Choroid plexus epithelial cell (primary cell): Measurements from ENCODE around the gene PRICKLE1.

ENCODE experiments used
- DNase-seq: peaks from one replicate; pipeline ENCODE4 v3.0.0-alpha.2; 2010; ENCODE audit warnings: low read depth
- H3K4me3 ChIP-seq: 2 replicates; pipeline ENCODE4 v1.5.1; 2011; ENCODE audit warnings: low read depth, mild to moderate bottlenecking, control low read depth, low read length, moderate library complexity
- TF ChIP-seq, protein P1 (sequence below): conservative IDR thresholded peaks from 2 replicates; pipeline ENCODE4 v1.5.1; 2011; ENCODE audit warnings: low read depth, mild to moderate bottlenecking, control low read depth, inconsistent platforms, low read length, moderate library complexity

The PRICKLE1 gene

DNA sequence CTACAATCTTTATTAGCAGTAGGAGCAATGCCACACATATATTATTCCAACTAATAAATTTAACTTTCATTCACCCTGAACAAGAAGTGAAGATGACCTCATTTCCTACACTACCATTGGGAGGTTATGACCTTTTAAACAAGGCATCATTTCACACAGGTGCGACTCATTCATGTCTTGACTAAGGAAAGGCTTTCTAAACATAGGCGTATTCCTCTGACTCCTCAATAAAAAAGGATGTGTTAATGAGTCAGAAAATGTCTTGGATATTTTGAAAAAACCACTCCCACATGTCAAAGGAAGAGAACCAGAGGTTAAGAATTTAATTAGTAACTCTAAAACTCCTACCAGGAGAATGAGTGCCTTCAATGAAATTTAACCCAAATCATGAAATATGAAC, 115.2 kb downstream of the PRICKLE1 start:
- no peak overlapping the region for H3K4me3 ChIP-seq
- peak; percentile 22 for DNase-seq

DNA sequence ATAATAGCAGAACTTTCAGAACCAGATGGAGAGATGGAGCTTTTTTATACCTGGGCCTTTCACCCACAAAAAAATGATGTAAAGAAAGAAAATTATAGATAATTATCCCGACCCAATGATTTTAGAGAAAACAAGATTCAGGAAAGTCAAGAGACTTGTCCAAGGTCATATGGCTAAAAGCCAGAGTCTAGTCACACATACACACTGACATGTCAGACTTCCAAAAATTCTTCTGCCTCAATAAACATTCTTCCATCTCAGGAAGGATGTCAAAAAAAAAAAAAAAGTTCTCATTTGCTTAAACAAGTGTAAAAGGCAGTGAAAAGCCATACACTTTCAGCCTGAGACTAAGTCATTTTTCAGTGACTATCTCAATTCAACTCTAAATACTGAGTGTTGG, 116.0 kb downstream of the PRICKLE1 start:
- H3K4me3 ChIP-seq = no peak overlapping the region
- no peak for DNase-seq
- TF ChIP-seq, protein P1, sequence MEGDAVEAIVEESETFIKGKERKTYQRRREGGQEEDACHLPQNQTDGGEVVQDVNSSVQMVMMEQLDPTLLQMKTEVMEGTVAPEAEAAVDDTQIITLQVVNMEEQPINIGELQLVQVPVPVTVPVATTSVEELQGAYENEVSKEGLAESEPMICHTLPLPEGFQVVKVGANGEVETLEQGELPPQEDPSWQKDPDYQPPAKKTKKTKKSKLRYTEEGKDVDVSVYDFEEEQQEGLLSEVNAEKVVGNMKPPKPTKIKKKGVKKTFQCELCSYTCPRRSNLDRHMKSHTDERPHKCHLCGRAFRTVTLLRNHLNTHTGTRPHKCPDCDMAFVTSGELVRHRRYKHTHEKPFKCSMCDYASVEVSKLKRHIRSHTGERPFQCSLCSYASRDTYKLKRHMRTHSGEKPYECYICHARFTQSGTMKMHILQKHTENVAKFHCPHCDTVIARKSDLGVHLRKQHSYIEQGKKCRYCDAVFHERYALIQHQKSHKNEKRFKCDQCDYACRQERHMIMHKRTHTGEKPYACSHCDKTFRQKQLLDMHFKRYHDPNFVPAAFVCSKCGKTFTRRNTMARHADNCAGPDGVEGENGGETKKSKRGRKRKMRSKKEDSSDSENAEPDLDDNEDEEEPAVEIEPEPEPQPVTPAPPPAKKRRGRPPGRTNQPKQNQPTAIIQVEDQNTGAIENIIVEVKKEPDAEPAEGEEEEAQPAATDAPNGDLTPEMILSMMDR = no peak

More for the DNA sequence above, 115.2 kb downstream of the PRICKLE1 start:
- TF ChIP-seq, protein P1 = no peak

DNA sequence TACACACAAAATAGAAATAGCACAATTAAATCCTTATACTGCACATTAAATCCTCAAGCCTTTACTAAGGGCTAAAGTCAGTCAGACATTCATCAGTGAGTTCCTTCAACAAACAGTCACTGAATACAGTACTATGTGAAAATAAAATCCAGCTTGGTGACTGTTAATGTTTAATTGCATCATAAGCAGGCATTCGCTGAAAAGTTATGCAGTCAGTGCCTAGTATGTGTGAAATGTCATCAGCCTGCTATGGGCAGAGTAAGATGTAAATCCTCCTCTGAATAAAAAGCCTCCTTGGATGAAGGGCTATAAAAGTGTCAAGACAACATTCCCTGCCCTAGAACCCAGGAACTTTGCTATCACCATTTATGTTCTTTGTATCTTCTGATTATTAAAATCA, 116.4 kb downstream of the PRICKLE1 start:
- DNase-seq = peak; percentile 75
- no peak overlapping the region for H3K4me3 ChIP-seq
- TF ChIP-seq, protein P1 = no peak

DNA sequence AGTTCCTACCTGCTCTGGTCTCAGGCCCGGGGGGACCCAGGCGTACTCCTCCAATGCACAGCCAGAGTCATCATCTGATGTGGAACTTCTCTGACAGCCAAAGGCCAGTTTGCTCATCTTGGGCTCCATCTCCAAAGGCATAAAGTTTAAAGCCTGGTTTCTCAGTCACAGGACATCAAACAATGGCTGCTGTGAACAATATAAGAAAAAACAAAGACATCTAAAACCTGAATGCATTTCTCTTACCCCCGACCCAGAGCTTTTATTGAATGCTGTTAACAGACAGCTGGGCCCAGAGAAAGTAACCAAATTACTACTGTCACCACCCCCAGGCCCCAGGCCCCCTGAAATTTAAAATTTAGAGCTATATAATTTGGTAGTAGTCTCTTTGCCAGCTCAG, 117.2 kb downstream of the PRICKLE1 start:
- TF ChIP-seq, protein P1 = no peak
- DNase-seq = no peak
- H3K4me3 ChIP-seq = no peak overlapping the region

DNA sequence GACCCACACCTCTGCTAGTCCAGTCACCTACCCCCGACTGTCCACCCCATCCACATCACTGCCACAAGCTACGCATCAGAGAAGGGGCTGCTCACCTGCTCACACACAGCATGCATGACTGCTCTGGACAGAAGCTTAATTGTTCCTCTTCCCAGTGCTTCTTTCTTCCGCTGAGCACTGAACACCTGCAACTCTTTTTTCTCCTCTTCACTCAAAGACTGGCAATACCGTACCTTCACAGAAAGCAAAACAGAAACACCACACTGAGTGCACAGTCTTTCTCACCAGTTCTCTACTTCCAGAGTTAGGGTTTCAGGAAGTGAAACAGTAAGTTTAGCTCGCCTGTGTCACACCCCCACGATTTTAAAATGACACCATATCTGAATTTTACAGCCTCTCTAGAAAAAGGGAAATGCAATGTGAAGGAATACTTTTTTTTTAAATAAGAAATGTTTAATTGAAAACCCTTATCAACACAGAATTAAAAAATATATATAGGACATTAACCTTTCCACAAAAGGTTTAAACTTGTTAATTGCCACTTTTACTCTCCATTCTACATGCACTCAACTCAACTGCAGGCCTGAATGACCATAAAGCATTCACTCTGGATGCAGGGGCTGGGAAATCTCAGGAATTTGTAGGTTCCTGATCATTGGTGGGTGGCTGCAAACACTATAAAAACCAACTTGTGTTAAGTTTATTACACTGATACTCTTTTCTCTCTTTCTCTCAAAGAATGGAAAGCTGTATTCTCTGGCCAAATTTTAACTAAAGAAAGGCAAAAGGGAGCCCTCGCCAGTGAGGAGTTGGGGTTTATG, 120.0 kb downstream of the PRICKLE1 start:
- DNase-seq = no peak
- no peak overlapping the region for H3K4me3 ChIP-seq
- TF ChIP-seq, protein P1 = no peak

DNA sequence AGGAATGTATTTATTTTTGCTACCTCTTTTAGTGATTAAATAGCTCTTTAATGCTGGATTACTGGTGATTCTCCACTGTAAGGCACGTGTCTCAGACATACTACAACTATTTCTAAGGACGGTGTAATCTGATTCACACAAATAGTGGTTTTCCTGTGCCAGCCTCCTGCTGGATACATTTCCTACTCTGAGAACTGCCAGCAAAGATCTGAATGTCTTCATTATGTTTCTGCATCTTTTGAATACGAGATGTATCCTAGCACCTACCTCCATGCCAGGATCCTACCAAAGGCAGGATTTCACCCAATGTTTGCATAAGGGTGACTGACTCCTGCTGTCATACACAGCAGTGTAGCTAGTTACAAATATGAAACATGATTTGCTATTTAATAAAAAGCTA, 120.6 kb downstream of the PRICKLE1 start:
- TF ChIP-seq, protein P1 = no peak
- DNase-seq = peak; percentile 59
- no peak overlapping the region for H3K4me3 ChIP-seq

DNA sequence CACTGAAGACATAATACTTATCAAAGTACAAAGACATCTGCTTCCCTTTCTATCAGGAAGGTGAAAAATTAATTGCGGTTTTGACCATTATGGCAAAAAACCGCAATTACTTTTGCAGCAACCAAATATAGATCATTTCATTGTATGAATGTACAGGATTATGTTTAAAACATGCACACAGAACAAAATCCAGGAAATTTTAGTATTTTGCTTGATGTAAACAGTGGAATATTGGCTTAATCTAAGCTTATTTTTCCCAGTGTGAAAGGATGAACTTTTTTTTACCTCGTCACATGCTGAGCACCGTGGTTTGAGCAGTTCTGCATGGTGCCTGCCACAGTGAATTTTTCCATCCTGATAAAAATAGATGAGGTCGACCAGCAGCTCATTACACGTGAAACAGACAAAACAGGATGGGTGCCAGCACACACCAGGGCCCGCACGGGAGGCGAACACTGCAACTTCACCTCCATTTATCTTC, 121.2 kb downstream of the PRICKLE1 start:
- TF ChIP-seq, protein P1 = no peak
- no peak overlapping the region for H3K4me3 ChIP-seq
- DNase-seq = peak; percentile 83
